KMS-11 (cell line): Measurements from ENCODE around the gene EHD1.
A peak's percentile ranks its signal among the peaks of the same experiment; 100 is the strongest.

Source experiments
- H2AFZ ChIP-seq: fragments of 200-600 bp; sonication (generic); 2 replicates; pipeline ENCODE4 v1.6.1; 2016; ENCODE audit warnings: antibody characterized with exemption, mixed run types, low read depth
- H3K27ac ChIP-seq: fragments of 200-600 bp; sonication (generic); 2 replicates; pipeline ENCODE4 v1.6.1; 2016; ENCODE audit warnings: mild to moderate bottlenecking, mixed run types
- H3K27me3 ChIP-seq: fragments of 200-600 bp; sonication (generic); 2 replicates; pipeline ENCODE4 v1.6.1; 2017; ENCODE audit warnings: mild to moderate bottlenecking, low read depth, mixed run types, moderate library complexity; ENCODE audit not compliant: insufficient read depth
- H3K36me3 ChIP-seq: fragments of 200-600 bp; sonication (generic); 2 replicates; pipeline ENCODE4 v1.6.1; 2017; ENCODE audit warnings: mild to moderate bottlenecking, mixed run types; ENCODE audit not compliant: insufficient read depth
- H3K4me1 ChIP-seq: fragments of 200-600 bp; sonication (generic); 2 replicates; pipeline ENCODE4 v1.6.1; 2016; ENCODE audit warnings: mild to moderate bottlenecking, low read depth, mixed run types; ENCODE audit not compliant: poor library complexity, severe bottlenecking
- H3K4me2 ChIP-seq: fragments of 200-600 bp; sonication (generic); 2 replicates; pipeline ENCODE4 v1.7.0; 2016; ENCODE audit warnings: mild to moderate bottlenecking, mixed run types
- H3K4me3 ChIP-seq: fragments of 200-600 bp; sonication (generic); IDR thresholded peaks from 2 replicates; pipeline ENCODE4 v1.6.1; 2017; ENCODE audit warnings: low read depth, low read length, mixed read lengths; ENCODE audit not compliant: insufficient read depth
- H3K79me2 ChIP-seq: fragments of 200-600 bp; sonication (generic); 2 replicates; pipeline ENCODE4 v1.6.1; 2016; ENCODE audit warnings: low read depth, mixed run types; ENCODE audit not compliant: insufficient read depth
- H3K9ac ChIP-seq: fragments of 200-600 bp; sonication (generic); 2 replicates; pipeline ENCODE4 v1.6.1; 2016; ENCODE audit warnings: mild to moderate bottlenecking, mixed run types
- H4K20me1 ChIP-seq: fragments of 200-600 bp; sonication (generic); 2 replicates; pipeline ENCODE4 v1.6.1; 2016; ENCODE audit warnings: mild to moderate bottlenecking, mixed run types; ENCODE audit not compliant: insufficient read depth
- TF ChIP-seq, protein P1 (sequence below): fragments of 200-600 bp; sonication (generic); conservative IDR thresholded peaks from 2 replicates; pipeline ENCODE4 v1.6.1; 2017; ENCODE audit warnings: low read depth, mild to moderate bottlenecking, antibody characterized with exemption, low read length, moderate library complexity, mixed read lengths

Gene EHD1

DNA sequence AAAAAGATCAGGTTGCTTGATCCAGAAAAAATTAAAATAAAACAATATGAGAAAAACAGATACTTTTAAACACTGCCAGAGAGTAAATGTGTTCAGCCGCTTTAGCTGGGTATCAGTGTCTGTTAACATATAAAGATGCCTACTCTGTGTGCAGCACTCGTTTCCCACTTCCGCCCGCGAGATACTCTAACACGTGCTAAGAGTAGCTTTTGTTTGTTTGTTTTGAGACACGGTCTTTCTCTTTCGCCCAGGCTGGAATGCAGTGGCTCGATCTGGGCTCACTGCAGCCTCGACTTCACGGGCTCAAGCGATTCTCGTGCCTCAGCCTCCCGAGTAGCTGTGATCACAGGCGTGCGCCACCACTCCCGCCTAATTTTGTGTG lies 67.5 kb downstream of the EHD1 start:
- peak overlapping the region; percentile 51 for H3K4me3 ChIP-seq

DNA sequence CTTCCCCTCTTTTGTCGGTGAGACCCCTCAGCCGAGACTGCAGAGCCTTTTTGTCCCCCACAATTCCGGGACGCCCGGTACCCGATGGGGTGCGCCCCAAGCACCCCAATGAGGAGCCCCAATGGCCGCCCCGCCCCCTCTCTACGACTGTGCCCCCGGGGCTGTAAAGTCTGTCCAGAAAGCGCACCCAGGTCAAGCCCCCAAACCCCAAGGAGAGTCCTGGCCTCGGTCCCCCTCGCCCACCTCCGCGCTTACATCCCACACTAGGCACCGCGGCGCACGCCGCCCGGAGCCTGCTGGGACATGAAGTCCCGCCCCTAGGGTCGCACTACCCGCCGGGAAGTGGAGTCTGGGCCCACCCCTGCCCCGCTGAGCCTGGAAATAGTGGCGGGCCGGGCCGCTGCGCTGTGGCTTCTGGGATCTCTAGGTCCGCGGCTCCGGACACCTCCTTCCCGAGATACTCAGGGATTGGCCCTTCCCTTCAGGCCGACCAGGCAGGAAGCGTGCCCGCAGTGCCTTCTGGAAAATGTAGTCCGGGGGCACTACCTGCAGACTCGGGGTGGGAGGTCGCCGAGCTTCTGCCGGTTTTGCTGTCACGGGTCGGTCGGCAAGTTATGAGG lies 68.0 kb downstream of the EHD1 start, which contains the start of gene MEN1:
MEN1 (minus strand) TSS at position 281 of the 620 bp plus-strand sequence. CDS start 442 bp downstream, outside the sequence.
- peak within 1 kb of the TSS; percentile 70; the same call in 1 of the 2 replicates for H3K4me2 ChIP-seq
- no peaks in the 10 kb centered on the region for H4K20me1 ChIP-seq
- peak within 1 kb of the TSS; percentile 98 for H2AFZ ChIP-seq
- TF ChIP-seq, protein P1, sequence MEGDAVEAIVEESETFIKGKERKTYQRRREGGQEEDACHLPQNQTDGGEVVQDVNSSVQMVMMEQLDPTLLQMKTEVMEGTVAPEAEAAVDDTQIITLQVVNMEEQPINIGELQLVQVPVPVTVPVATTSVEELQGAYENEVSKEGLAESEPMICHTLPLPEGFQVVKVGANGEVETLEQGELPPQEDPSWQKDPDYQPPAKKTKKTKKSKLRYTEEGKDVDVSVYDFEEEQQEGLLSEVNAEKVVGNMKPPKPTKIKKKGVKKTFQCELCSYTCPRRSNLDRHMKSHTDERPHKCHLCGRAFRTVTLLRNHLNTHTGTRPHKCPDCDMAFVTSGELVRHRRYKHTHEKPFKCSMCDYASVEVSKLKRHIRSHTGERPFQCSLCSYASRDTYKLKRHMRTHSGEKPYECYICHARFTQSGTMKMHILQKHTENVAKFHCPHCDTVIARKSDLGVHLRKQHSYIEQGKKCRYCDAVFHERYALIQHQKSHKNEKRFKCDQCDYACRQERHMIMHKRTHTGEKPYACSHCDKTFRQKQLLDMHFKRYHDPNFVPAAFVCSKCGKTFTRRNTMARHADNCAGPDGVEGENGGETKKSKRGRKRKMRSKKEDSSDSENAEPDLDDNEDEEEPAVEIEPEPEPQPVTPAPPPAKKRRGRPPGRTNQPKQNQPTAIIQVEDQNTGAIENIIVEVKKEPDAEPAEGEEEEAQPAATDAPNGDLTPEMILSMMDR: no peak
- H3K27ac ChIP-seq: no peak within 1 kb of the TSS
- H3K79me2 ChIP-seq: no peaks in the 10 kb centered on the region
- no peaks in the 10 kb centered on the region for H3K4me1 ChIP-seq
- H3K36me3 ChIP-seq: no peaks in the 10 kb centered on the region
- peak within 1 kb of the TSS; percentile 51 for H3K4me3 ChIP-seq
- H3K27me3 ChIP-seq: no peaks in the 10 kb centered on the region
- H3K9ac ChIP-seq: peak within 1 kb of the TSS; percentile 52; the same call in 1 of the 2 replicates

More for the DNA sequence above, 67.5 kb downstream of the EHD1 start:
- Histone ChIP-seq H3K27me3 (no peaks in the 10 kb centered on the region), H3K27ac (no peak overlapping the region), H3K9ac (peak overlapping the region; percentile 52; the same call in 1 of the 2 replicates), H4K20me1 (no peaks in the 10 kb centered on the region), H3K79me2 (no peaks in the 10 kb centered on the region), H3K4me1 (no peaks in the 10 kb centered on the region), H3K36me3 (no peaks in the 10 kb centered on the region), H2AFZ (peak overlapping the region; percentile 98), H3K4me2 (peak overlapping the region; percentile 70; the same call in 1 of the 2 replicates)
- TF ChIP-seq, protein P1: no peak

DNA sequence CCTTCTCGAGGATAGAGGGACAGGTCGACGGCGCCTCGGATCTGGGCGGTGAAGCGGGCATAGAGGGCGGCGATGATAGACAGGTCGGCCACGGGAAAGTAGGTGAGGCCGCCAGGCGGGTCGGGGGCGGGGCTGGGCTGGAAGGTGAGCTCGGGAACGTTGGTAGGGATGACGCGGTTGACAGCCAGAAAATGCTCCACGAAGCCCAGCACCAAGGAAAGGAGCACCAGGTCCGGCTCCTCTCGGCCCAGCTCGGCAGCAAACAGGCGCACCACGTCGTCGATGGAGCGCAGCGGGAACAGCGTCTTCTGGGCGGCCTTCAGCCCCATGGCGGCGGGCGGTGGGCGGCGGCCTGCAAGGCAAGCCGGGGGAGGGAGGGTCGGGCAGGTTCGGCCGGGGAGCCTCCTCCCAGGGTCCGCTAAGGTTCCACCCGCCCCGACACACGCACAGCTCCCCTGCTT lies 68.6 kb downstream of the EHD1 start:
- TF ChIP-seq, protein P1: no peak

DNA sequence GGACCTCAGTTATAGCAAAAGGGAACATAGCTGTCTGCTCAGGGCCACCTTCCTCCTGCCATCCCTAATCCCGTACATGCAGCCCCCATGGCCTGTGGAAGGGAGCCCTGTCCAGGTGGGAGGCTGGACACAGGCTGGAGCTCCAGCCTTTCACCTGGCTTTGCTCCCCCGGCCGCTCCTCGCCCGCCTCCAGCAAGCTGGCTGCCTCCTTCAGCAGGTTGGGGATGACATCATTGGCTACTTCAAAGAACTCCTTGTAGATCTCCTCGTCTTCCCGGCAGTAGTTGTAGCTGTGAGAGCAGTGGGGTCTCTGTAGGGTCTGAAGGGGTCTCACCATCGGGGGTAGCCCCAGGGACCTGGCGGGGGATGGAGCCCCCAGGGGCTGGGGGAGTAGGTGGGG lies 72.9 kb downstream of the EHD1 start:
- Histone ChIP-seq H3K27ac (no peak overlapping the region), H3K27me3 (no peaks in the 10 kb centered on the region), H3K36me3 (no peaks in the 10 kb centered on the region), H3K4me1 (peaks cover 12% of the 10 kb centered on the region), H3K4me2 (no peak overlapping the region), H2AFZ (no peak overlapping the region), H3K9ac (no peak overlapping the region), H4K20me1 (no peaks in the 10 kb centered on the region), H3K79me2 (no peaks in the 10 kb centered on the region), H3K4me3 (no peak overlapping the region)
- TF ChIP-seq, protein P1: no peak

More for the DNA sequence above, 68.6 kb downstream of the EHD1 start:
- Histone ChIP-seq H4K20me1 (no peaks in the 10 kb centered on the region), H3K4me1 (no peaks in the 10 kb centered on the region), H3K79me2 (no peaks in the 10 kb centered on the region), H3K36me3 (no peaks in the 10 kb centered on the region), H3K27me3 (no peaks in the 10 kb centered on the region), H3K9ac (peak overlapping the region; percentile 52; the same call in 1 of the 2 replicates), H3K4me3 (peak overlapping the region; percentile 51), H2AFZ (peak overlapping the region; percentile 98), H3K4me2 (peak overlapping the region; percentile 70; the same call in 1 of the 2 replicates), H3K27ac (no peak overlapping the region)
